Mucosa of descending colon (tissue), 3 donors: Measurements from ENCODE around the gene SLC39A9. TPM values are rescaled to one million over a fixed set of nuclear protein-coding genes. Genes with fewer than 3 reads are reported as not detected.
"Not testable (repeated sequence)": the region's sequence is repeated elsewhere in the genome, so short reads cannot be mapped to it uniquely, and the experiment has no call there.

Source experiments
- ATAC-seq: fragments of 200-7000 bp; cut with Tn5 transposase; one replicate; pipeline ENCODE4 v1.9.1; 2020; ENCODE audit warnings: mild to moderate bottlenecking, moderate library complexity
- DNase-seq, 3 donors: peaks; one replicate each; pipeline ENCODE4 v3.0.0-alpha.2; 2020
- H3K36me3 ChIP-seq: fragments of 200-600 bp; one replicate; pipeline ENCODE4 v1.8.0; 2021; ENCODE audit warnings: low read depth, mild to moderate bottlenecking
- H3K4me1 ChIP-seq: fragments of 200-600 bp; one replicate; pipeline ENCODE4 v1.8.0; 2021; ENCODE audit warnings: low read depth, mild to moderate bottlenecking
- H3K4me3 ChIP-seq: fragments of 200-600 bp; one replicate; pipeline ENCODE4 v1.8.0; 2021; ENCODE audit warnings: mild to moderate bottlenecking
- H3K9me3 ChIP-seq: fragments of 200-600 bp; one replicate; pipeline ENCODE4 v1.8.0; 2021; ENCODE audit warnings: mild to moderate bottlenecking
- intact Hi-C, 2 donors: fragments of 100-400 bp; cut with DNase I in 1 of 2; cut with micrococcal nuclease in 1 of 2; formaldehyde crosslinking; loops; one replicate each; pipeline versions ENCODE4 v1.11.0 to v1.11.1; 2022; cut with DNase I, micrococcal nuclease
- total RNA-seq, 3 donors: library from RNA; stranded (reverse); fragmentation: NEBNext Ultra II Directional in 2 of 3; extraction: Animal tissue kit (Norgen Biotek cat#: 25700) in 2 of 3; gene quantifications; one replicate each; pipeline versions ENCODE4 v1.2.1 to v1.2.4, GENCODE V29; 2021 to 2023
- TF ChIP-seq, protein P1 (sequence below): fragments of 200-600 bp; IDR thresholded peaks from one replicate; pipeline ENCODE4 v1.8.0; 2022; ENCODE audit warnings: antibody characterized with exemption, mild to moderate bottlenecking
- donor health status: DM: no; HTN: no; CAD: no; lungs with moderate emphysema.
- donor health status: DM: no; HTN: no; CAD: no.
- donor health status: DM: no; HTN: yes; CAD: no.

Gene SLC39A9
- total RNA-seq, 3 donors from 2014 or later: 52.5 to 82.9 (median 78.5) TPM

DNA sequence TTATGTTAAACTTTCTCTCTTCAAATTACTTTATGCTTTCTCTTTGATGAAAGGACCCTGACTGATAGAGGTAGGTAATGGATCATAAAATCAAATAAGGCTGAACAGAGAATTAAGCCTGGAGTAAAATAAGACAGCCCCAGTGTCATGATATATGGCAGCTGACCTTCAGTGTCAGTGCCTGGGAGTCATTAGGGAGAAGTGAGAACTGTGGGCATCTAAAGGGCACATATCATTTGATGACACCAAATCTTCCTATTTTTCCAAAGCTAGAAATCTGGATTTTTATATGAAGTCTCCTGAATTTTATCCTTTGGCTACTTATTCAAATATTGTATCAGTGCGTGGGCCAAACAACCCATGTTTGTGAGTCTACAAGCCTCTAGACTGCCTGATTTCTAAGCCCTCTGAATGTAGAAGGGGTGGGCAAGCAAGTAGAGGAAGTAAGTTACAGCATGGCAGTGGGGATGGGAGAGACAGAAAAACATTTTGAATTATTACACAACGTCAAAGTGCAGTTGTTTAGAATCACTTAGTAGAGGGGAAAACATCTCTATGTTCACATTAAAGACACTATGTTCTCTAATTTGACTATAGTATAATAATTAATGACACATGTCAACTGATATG, 10.0 kb downstream of the SLC39A9 start:
- no peaks in the 10 kb centered on the region for H3K9me3 ChIP-seq
- intact Hi-C loops: no loop called here
- H3K4me3 ChIP-seq: no peak overlapping the region
- ATAC-seq (no peak), DNase-seq (no peak)
- TF ChIP-seq, protein P1, sequence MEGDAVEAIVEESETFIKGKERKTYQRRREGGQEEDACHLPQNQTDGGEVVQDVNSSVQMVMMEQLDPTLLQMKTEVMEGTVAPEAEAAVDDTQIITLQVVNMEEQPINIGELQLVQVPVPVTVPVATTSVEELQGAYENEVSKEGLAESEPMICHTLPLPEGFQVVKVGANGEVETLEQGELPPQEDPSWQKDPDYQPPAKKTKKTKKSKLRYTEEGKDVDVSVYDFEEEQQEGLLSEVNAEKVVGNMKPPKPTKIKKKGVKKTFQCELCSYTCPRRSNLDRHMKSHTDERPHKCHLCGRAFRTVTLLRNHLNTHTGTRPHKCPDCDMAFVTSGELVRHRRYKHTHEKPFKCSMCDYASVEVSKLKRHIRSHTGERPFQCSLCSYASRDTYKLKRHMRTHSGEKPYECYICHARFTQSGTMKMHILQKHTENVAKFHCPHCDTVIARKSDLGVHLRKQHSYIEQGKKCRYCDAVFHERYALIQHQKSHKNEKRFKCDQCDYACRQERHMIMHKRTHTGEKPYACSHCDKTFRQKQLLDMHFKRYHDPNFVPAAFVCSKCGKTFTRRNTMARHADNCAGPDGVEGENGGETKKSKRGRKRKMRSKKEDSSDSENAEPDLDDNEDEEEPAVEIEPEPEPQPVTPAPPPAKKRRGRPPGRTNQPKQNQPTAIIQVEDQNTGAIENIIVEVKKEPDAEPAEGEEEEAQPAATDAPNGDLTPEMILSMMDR: no peak
- no peaks in the 10 kb centered on the region for H3K4me1 ChIP-seq
- H3K36me3 ChIP-seq: no peaks in the 10 kb centered on the region

DNA sequence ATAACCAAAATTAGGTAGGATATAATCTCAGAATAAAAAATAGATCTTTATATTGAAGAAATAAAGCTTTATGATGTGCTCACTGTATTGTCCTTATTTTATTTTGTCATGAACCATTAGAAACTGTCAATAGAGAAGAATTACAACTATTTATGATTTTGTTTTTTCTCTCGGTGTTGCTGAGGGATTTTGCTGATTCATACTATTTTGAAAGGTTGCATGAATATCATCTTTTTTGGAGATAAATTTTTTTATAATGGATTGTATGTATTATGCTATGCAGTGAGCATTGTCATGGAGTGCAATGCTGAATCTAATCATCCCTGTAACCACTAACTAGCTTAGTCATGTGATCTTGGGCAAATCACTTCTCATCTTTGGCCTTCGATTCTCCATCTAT, 15.0 kb downstream of the SLC39A9 start:
- H3K9me3 ChIP-seq: no peaks in the 10 kb centered on the region
- intact Hi-C loops: no loop called here
- no peak for DNase-seq

DNA sequence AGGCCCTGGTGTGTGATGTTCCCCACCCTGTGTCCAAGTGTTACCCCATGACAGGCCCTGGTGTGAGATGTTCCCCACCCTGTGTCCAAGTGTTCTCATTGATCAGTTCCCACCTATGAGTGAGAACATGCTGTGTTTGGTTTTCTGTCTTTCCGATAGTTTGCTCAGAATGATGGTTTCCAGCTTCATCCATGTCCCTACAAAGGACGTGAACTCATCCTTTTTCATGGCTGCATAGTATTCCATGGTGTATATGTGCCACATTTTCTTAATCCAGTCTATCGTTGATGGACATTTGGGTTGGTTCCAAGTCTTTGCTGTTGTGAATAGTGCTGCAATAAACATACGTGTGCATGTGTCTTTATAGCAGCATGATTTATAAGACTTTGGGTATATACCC, 17.6 kb downstream of the SLC39A9 start:
- H3K4me3 ChIP-seq, H3K36me3 ChIP-seq, H3K9me3 ChIP-seq, DNase-seq, intact Hi-C loops, H3K4me1 ChIP-seq, ATAC-seq: not testable (repeated sequence)

More for the DNA sequence above, 15.0 kb downstream of the SLC39A9 start:
- no peak for ATAC-seq
- no peaks in the 10 kb centered on the region for H3K36me3 ChIP-seq
- TF ChIP-seq, protein P1: no peak
- no peaks in the 10 kb centered on the region for H3K4me1 ChIP-seq
- no peak overlapping the region for H3K4me3 ChIP-seq

DNA sequence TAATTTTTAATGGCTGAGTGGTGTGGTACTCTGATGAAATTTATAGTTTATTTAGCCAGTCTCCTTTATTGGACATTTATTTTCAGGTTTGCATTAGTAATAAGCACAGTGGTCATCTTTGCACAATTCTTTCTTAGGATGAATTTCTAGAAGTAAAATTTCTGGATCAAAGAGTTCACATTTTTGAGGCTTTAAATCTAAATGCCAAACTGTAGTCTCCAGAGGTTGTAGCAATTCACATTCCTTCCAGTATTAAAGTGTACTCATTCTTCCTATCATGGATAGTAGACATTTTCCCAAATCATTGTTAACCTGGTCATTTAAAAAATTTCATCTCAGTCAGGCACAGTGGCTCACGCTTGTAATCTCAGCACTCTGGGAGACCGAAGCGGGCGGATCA, 24.8 kb downstream of the SLC39A9 start:
- DNase-seq: no peak
- no peak for ATAC-seq
- Histone ChIP-seq H3K9me3 (no peaks in the 10 kb centered on the region), H3K4me1 (no peaks in the 10 kb centered on the region), H3K4me3 (no peak overlapping the region), H3K36me3 (no peaks in the 10 kb centered on the region)
- TF ChIP-seq, protein P1: no peak
- intact Hi-C loops: no loop called here

DNA sequence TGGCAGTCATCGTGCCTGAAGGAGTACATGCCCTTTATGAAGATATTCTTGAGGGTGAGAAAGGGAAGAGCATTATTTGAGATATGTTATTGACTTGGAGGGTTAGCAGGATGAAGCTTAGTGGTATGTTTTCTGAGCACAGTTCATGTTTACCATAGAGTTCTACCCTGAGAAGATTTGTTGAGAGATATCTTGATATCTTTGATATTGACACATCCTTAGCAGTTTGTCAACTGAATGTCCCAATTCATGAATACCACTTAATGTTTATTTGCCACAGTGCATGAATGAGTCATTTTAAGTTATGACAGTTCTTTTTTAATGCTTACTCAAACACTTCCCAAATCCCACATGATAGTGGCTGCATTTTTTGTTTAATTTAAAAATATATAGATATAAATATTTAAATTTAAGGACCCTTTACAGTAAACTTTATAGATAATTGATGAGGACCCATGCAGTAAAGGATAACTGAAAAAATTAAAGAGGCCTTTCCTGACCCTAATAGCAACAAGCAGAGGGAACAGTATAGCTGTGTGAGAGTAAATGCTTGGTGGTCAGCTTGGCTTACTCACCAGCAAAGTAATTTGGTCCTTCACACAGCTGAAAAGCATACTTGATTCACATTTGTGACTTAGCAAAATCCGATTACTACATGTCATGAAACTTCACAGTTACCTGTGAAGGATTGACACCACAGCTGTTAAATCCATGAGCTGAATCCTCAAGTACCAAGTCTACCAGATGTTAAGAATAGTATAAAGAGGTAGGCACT, 25.8 kb downstream of the SLC39A9 start:
- TF ChIP-seq, protein P1: no peak
- intact Hi-C loops: no loop called here
- H3K4me3 ChIP-seq: no peak overlapping the region
- no peaks in the 10 kb centered on the region for H3K36me3 ChIP-seq
- ATAC-seq (no peak), DNase-seq (no peak)
- H3K9me3 ChIP-seq: no peaks in the 10 kb centered on the region
- no peaks in the 10 kb centered on the region for H3K4me1 ChIP-seq

DNA sequence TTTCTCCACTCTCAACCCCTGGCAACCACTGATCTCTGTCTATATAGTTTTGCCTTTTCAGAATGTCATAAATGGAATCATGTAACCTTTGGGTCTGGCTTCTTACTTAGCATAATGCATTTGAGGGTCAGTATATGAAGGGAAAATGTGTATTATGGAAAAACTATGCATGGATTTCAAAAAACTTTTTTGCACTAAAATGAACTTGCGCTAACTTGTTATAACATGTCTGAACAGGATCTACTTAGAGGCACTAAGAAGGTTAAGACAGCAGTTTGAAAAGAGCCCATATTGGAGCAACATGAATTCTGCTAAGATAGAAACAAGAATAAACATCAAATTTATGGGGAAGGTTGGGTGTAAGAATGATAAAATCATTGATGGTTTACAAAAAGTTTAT, 29.1 kb downstream of the SLC39A9 start:
- TF ChIP-seq, protein P1: no peak
- intact Hi-C loops: no loop called here
- H3K4me1 ChIP-seq: no peaks in the 10 kb centered on the region
- ATAC-seq (no peak), DNase-seq (no peak)
- no peak overlapping the region for H3K4me3 ChIP-seq
- no peaks in the 10 kb centered on the region for H3K9me3 ChIP-seq
- H3K36me3 ChIP-seq: no peaks in the 10 kb centered on the region
